GM23338 (cell line): ENCODE data around the gene ITGB2. TPM values are rescaled to one million over a fixed set of nuclear protein-coding genes. Genes with fewer than 3 reads are reported as not detected.

Experiments
- CTCF ChIP-seq, 2 experiments: fragments of 200-600 bp in 1 of 2; sonication (generic) in 1 of 2; conservative IDR thresholded peaks; 2 replicates each; pipeline versions ENCODE4 v1.5.1 to v1.6.1; 2016 to 2017; ENCODE audit warnings: antibody characterized with exemption in 2 of 2, low read depth in 2 of 2, mild to moderate bottlenecking in 2 of 2, moderate library complexity in 1 of 2
- EZH2phosphoT487 ChIP-seq: fragments of 200-600 bp; sonication (generic); IDR thresholded peaks from one replicate; pipeline ENCODE4 v1.8.1; 2018; ENCODE audit warnings: antibody characterized with exemption; ENCODE audit not compliant: unreplicated experiment
- REST ChIP-seq: IDR thresholded peaks from one replicate; pipeline ENCODE4 v1.6.1; 2018; ENCODE audit warnings: antibody characterized with exemption; ENCODE audit not compliant: unreplicated experiment
- STAT1 ChIP-seq: IDR thresholded peaks from one replicate; pipeline ENCODE4 v1.6.1; 2016; ENCODE audit warnings: antibody characterized with exemption; ENCODE audit not compliant: unreplicated experiment
- ZNF462 ChIP-seq: fragments of 250-450 bp; sonication (Bioruptor Pico); IDR thresholded peaks from 2 replicates; pipeline ENCODE4 v1.5.0; 2020; ENCODE audit warnings: mild to moderate bottlenecking, moderate library complexity
- polyA plus RNA-seq: library from polyadenylated mRNA; unstranded; fragments of >200 nt; fragmentation: Nextera tagmentation; extraction: Ambion mirVana; gene quantifications from 2 replicates; pipeline ENCODE4 v1.2.1, GENCODE V29; 2016
- total RNA-seq: library from RNA; depleted of rRNA; stranded (reverse); fragments of >200 nt; shearing (Covaris generic); gene quantifications from 2 replicates; pipeline ENCODE4 v1.2.3, GENCODE V29; 2014

The ITGB2 gene
- total and polyA plus RNA-seq, 2 experiments from 2014 or later, result 0.44 to 0.63 TPM

- TF ChIP-seq ZNF462 (CRISPR knock-in tag) (no peak), EZH2phosphoT487 (no peak), REST (no peak), CTCF (conservative IDR thresholded peaks at IDR 0.05; ENCODE audit: low read depth in 2 of 2) (no peak), STAT1 (no peak)
These were observed 4.1 kb upstream of the ITGB2 start (continued) for GRCh38 chr21:44924606-44925377.
